NCI-H2029 (cell line): ENCODE results near the gene NEK5.
"Not testable (repeated sequence)": the region's sequence is repeated elsewhere in the genome, so short reads cannot be mapped to it uniquely, and the experiment has no call there.

ENCODE experiments used
- DNase-seq: peaks from one replicate; lab custom pipeline; 2025; lab: John Stamatoyannopoulos, UW

Gene NEK5

GRCh38 chr13:52136763-52137162 lies 7.9 kb upstream of the NEK5 start:
- no peak for DNase-seq

GRCh38 chr13:52130641-52131040 lies 1.8 kb upstream of the NEK5 start:
- no peak for DNase-seq

DNA sequence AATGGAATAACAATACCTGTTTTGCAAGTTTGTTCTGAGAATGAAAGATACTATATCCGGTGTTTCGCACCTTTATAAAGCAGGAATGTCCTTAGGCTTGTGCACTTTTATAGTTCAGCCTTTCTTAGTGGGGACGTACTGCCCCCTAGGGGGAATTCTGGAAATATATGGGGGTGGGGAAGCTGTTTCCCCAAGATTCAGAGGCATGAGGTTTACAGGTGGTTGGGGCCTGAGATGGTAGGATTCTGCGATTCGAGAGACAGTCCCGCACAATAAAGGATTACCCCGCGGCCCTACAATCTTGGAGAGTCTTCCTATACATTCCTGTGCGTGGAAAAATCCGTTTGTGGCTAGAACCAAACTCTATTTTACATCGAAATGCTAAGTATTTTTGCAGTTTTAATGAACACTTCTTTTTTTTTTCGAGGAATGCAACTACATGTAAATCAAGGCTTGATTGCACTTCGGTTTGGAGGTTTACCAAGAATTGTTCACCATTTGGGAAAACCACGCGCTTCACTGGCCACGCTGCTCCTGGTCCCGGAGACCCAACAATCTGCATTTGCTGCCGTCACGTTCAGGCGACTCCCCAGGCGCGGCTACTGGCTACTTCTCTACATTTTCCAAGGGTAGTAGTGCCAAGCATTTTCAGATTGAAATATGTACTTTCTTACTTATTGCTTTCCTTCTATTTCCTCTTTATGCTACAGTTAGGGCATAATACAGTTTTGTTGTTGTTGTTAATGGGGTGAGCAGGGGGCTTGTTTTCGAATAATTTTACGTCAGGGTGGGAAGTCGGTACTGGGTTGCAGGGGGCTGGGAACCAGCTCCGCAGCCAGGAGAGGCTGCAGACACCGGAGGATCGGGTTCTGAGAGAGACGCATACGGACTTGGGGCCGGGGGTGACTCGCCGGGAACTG lies 830 bp downstream of the NEK5 start:
- peak; percentile 8 for DNase-seq

GRCh38 chr13:52127378-52127777 lies 1.5 kb downstream of the NEK5 start:
- DNase-seq = no peak

- DNase-seq = no peak
Measured at GRCh38 chr13:52125547-52125946, 3.3 kb downstream of the NEK5 start.

- no peak for DNase-seq
Measured at GRCh38 chr13:52118595-52118994, 10.3 kb downstream of the NEK5 start.

DNA sequence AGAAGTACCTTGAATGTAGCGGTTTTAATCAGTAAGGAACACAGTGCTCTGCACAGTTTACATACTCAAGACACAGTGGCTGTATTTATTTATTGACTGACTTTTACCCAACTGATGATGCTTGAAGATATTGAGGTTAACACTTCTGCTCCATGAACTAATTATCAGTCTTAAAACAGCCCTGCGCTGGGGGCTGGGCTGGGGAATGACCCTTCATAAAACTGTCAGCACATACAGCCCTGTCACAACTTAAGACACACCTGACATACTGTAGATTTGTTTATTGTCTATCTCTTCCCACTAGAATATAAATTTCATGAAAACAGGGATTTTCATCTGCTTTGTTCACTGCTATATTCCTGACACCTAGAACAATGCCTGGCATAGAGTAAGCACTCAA lies 10.8 kb downstream of the NEK5 start:
- no peak for DNase-seq

DNA sequence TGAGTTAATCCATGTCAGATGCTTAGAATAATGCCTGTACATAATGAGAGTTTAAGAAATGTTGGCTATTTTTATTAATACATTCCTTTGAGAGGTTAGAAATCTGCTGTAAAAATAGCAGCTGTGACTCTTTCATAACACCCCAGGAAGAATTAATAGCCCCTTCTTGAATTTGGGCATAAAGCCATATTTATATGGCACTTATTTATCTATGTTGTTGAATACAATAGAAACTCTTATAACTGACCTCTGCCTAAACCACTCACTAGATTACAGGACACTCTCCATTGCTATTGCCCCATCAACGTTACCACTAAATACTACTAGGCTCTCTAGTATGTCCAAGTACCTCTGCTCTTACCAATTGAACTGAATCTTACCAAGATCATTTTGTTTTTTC lies 16.3 kb downstream of the NEK5 start:
- DNase-seq = no peak

DNA sequence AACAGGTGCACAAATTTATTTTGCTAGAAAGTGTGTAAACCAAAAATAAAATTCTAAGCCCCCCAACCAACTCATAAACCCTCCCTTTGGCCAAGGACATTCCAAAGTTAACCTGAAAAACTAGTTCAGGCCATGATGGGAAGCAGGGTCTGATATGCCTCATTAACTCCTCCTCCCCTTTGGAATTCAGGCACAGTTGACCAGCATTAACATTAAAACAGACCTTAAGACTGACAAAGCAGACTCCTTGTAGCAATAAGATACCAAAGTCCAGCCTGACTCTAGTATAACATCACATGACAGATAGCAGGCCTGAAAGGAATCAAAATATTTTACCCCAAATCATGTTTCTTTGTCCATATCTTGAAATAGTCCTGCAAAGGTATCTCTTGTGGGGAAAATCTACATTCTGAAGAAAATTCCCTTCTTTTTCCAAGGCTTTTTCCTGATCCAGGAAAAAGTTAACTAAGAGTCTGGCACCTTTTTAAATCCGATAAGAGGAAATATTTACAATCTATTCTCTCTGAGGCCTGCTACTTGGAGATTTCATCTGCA lies 19.7 kb downstream of the NEK5 start:
- no peak for DNase-seq

GRCh38 chr13:52105841-52106240 lies 23.0 kb downstream of the NEK5 start:
- no peak for DNase-seq

DNA sequence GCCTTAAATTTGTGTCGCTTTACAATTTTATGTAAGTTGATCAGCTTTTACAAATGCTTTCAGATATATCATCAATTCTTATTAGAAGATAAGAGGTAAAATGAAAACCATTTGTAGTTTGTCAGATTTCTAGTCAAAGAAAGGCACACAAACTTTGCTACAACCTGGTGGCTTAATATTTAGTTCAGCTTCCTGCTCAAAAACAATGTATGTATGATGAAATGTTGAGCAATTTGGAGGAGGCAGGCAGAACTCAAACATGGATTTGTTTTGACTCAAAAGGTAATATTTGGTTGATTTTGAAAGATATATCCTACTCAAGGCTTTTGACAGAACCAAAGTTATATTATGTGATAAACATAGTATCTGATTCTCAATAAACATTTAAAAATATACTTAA lies 24.2 kb downstream of the NEK5 start:
- no peak for DNase-seq

- DNase-seq = no peak
Measured at GRCh38 chr13:52103386-52103785, 25.5 kb downstream of the NEK5 start.

DNA sequence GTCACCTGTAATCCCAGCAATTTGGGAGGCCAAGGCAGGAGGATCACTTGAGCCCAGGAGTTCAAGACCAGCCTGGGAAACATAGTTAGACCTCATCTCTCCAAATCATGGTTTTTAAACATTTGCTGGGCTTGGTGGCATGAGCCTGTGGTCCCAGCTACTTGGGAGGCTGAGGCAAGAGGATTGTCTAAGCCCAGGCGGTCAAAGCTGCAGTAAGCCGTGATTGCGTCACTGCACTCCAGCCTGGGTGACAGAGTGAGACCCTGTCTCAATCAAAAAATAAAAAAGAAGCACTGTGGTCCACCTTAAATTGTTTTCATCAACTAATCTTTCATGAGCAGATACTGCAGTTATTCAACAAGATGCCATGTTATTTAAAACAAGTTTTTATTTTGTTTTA lies 26.4 kb downstream of the NEK5 start:
- not testable (repeated sequence) for DNase-seq

DNA sequence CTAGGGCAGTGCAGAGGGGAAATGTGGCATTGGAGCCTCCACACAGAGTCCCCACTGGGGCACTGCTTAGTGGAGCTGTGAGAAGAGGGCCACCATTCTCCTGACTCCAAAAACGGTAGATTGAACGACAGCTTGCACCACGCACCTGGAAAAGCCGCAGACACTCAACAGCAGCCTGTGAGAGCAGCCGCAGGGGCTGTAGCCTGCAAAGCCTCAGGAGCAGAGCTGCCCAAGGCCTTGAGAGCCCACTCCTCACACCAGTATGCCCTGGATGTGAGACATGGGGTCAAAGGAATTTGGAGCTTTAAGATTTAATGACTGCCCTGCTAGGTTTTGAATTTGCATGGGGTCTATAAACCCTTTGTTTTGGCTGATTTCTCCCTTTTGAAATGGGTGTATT lies 31.7 kb downstream of the NEK5 start:
- DNase-seq = no peak

DNA sequence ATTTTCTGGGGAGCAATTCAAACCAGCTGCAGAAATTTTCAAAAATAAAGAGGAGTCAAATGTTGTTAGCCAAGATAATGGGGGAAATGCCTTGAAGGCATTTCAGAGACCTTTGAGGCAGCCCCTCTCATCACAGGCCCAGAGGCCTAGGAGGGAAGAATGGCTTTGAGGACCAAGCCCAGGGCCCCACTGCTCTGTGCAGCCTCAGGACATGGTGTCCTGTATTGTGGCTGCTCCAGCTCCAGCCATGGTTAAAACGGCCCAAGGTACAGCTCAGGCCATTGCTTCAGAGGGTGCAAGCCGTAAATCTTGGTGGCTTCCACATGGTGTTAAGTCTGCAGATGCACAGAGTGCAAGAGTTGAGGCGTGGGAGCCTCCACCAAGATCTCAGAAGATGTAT lies 32.1 kb downstream of the NEK5 start:
- no peak for DNase-seq

DNA sequence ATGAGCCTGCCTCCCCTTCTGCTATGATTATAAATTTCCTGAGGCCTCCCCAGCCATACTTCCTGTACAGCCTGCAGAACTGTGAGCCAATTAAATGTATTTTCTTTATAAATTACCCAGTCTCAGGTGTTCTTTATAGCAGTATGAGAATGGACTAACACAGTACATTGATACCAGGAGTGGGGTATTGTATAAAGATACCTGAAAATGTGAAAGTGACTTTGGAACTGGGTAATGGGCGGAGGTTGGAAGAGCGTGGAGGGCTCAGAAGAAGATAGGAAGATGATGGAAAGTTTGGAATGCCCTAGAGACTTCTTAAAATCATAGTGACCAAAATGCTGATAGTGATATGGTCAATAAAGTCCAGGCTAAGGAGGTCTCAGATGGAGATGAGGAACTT lies 32.8 kb downstream of the NEK5 start:
- DNase-seq = no peak

GRCh38 chr13:52092087-52092486 lies 36.8 kb downstream of the NEK5 start:
- DNase-seq = no peak

DNA sequence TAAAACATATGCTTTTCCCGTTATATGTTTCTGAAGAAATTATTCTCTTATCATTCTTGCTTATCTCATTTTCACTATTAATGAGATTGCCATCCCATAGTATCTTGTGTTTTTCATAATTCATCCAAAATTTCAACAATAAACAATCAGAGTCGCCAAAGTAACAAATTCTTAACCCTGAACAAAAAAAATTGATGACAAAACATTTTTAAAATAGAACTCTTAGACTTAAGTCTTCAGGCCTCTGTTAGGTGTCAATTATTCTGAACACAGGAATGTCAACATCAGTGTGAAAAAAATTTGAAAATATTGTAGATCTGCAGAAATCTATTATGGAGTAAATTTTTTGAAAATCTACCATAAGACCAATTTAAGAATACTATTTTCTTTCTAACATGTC lies 37.4 kb downstream of the NEK5 start:
- DNase-seq = no peak

- no peak for DNase-seq
Measured at GRCh38 chr13:52085421-52085820, 43.5 kb downstream of the NEK5 start.

- DNase-seq = not testable (repeated sequence)
Measured at GRCh38 chr13:52084981-52085380, 43.9 kb downstream of the NEK5 start.

- no peak for DNase-seq
Measured at GRCh38 chr13:52082601-52083000, 46.3 kb downstream of the NEK5 start.

DNA sequence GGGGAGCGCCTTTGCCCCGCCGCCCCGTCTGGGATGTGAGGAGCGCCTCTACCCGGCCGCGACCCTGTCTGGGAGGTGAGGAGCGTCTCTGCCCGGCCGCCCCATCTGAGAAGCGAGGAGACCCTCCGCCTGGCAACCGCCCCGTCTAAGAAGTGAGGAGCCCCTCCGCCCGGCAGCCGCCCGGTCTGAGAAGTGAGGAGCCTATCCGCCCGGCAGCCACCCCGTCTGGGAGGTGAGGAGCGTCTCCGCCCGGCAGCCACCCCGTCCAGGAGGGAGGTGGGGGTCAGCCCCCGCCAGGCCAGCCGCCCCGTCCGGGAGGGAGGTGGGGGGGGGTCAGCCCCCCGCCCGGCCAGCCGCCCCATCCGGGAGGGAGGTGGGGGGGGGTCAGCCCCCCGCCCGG lies 49.0 kb downstream of the NEK5 start:
- DNase-seq = not testable (repeated sequence)

DNA sequence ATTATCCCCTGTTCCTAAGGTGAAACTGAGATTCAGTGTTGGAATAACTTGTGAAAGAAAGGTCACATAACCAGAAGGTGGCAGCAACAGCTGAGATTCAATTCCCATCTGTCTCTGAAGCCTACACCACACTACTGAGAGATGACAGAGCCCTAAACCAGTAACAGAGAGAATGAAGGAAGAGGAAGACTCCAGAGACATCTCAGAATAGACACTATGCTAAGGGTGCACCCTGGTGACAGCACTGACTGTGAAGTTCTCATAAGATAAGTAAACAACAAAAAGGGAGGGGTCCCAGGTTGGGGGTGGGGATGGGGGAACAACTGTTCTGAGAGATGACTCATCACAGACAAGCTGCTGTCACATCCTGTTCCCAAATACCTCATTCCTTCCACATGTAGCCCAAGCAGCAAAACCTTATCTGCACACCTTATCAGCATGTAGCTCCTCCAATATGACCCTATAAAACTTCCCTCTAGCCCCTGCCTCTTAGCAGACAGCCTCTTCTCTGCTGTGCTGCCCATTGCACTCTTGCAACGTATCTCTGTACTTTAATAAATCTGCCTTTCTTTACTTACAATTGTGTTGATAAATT lies 57.8 kb downstream of the NEK5 start:
- DNase-seq = no peak
